K562 treated with DMSO at 1 percent for 12 hours (cell line): Measurements from ENCODE around the gene EIF2B2. TPM values are rescaled to one million over a fixed set of nuclear protein-coding genes. Genes with fewer than 3 reads are reported as not detected.

Source experiments
- total RNA-seq: library from RNA; unstranded; fragments of 300-600 nt; gene quantifications from 2 replicates; pipeline ENCODE4 v1.2.3, GENCODE V29; 2022; ENCODE audit not compliant: insufficient read depth

Gene EIF2B2
- 19.0 and 23.0 TPM in 2 replicates for total RNA-seq

DNA sequence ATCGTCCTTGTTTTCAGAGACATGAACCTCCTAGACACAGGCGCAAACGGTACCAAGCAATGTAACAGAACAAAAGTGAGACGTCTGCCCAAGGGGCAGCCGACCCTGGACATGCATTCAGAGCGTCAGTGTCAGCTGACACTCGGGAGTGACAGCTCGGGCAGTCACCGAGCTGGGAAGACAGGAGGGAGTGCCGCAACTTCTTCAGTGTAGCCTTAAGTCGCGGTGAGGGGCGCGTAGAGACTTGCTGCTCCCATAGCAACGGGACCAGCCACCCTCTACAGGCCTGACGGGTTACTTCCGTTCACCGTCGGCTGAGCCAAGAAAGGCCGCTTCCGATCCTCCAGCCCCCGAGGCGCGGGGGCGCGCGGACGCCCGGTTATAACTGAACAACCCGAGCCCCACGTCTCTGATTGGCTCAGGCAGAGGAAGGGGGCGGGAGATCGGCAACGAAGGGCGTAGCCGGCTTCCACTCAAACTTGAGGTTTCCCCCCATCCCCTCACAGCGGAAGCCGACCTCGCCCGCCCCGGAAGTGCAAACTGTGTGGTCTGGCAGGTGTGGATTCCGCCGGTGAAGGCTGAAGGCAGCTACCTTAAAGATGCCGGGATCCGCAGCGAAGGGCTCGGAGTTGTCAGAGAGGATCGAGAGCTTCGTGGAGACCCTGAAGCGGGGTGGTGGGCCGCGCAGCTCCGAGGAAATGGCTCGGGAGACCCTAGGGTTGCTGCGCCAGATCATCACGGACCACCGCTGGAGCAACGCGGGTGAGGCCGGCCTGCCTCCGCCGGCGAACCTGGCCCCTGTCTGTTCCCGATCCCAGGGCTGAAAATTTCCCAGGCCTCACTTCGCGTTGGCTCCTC is at the start of gene EIF2B2:
EIF2B2 (plus strand) TSS at position 530 of the 858 bp plus-strand sequence; CDS start at position 600, 70 bp downstream.

DNA sequence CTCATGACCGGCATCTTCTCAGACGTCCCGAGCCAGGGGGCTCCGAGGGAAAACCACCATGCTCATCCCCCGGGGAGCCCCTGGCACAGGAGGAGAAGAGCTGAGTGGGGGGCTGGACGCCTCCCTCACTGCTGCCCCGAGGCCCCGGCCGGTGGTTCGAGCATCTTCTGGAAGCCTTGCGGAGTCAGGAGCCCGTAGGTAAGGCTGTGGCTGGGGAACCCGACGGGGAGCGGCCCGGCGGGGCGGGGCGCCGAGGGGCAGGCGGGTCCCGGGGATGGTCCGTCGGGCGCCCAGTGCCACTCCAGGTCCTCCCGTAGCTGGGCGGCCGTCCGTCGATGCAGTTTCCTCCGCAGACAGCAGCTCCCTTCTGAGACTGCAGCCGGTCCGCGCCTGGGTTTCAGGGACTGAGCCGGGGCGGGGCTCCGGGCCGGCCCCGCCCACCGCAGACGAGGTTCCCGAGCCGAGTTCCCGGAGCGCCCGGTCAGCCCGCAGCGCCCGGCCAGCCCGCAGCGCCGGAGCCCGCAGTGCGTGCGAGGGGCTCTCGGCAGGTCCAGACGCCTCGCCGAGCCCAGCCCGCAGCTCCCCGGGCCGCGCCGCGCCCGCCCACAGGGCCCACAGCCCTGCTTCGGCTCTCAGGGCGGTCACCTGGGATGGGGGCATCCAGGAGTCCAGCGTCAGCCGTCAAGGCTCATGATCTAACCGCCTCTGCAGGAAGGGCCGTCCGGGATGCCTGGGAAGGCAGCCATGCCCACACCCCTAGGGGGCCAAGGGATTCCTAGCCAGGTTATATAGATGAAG is 47.3 kb upstream of the EIF2B2 start, which contains the start of gene PGF:
PGF (minus strand) TSS at position 369 of the 798 bp plus-strand sequence; CDS start at position 14, 355 bp downstream.

GRCh38 chr14:75050852-75051555 is 48.3 kb downstream of the EIF2B2 start, which contains the start of gene MLH3:
Gene MLH3 (minus strand): TSS chr14:75051467. CDS start chr14:75049655, 1,812 bp downstream.

Other genes with a start within 250 kb of the EIF2B2 start
- gene YLPM1, start 239.6 kb upstream of the EIF2B2 start, total RNA-seq = 7.2 and 29.2 TPM in 2 replicates
- 0.23 TPM in 1 of 2 replicates, not detected in the other for gene PROX2, start 126.8 kb upstream of the EIF2B2 start, total RNA-seq
- gene DLST, start 121.0 kb upstream of the EIF2B2 start, total RNA-seq = 28.5 and 52.3 TPM in 2 replicates
- gene RPS6KL1, start 79.7 kb upstream of the EIF2B2 start, total RNA-seq = 4.3 and 5.7 TPM in 2 replicates
- 1.6 and 1.7 TPM in 2 replicates for gene PGF, start 47.3 kb upstream of the EIF2B2 start, total RNA-seq
- 1.6 and 3.4 TPM in 2 replicates for gene MLH3, start 48.5 kb downstream of the EIF2B2 start, total RNA-seq
- gene ACYP1, start 61.1 kb downstream of the EIF2B2 start, total RNA-seq = 26.2 and 30.9 TPM in 2 replicates
- gene ZC2HC1C, start 66.7 kb downstream of the EIF2B2 start, total RNA-seq = 6.2 and 7.9 TPM in 2 replicates
- gene NEK9, start 124.1 kb downstream of the EIF2B2 start, total RNA-seq = 10.9 and 37.6 TPM in 2 replicates
- gene TMED10, start 173.7 kb downstream of the EIF2B2 start, total RNA-seq = 34.6 and 82.3 TPM in 2 replicates